Measurements from ENCODE around the gene SLC32A1.

- TF ChIP-seq EZH2 (IDR thresholded peaks at IDR 0.05) = no peak
- no peak for TF ChIP-seq POLR2AphosphoS5 (IDR thresholded peaks at IDR 0.05; ENCODE audit: borderline replicate concordance, low read depth, low read length)
- TF ChIP-seq FOXP2 (optimal IDR thresholded peaks at IDR 0.05; ENCODE audit: control extremely low read depth, extremely low read length, insufficient read depth) = no peak
These were observed 46.3 kb downstream of the SLC32A1 start for GRCh38 chr20:38770546-38770945.
